K562 (cell line): ENCODE measurements around the gene HHATL.

ENCODE experiments used
- CHD2 ChIP-seq: IDR thresholded peaks from 2 replicates; pipeline ENCODE4 v1.6.1; 2011; ENCODE audit warnings: low read depth, low read length
- ZBTB1 ChIP-seq: sonication (generic); formaldehyde crosslinking; IDR thresholded peaks from 2 replicates; pipeline ENCODE4 v1.8.1; 2023; ENCODE audit warnings: missing genetic modification reagents, low read depth, mild to moderate bottlenecking, borderline replicate concordance
- ZNF23 ChIP-seq: fragments of 250-450 bp; sonication (Bioruptor Pico); IDR thresholded peaks from 2 replicates; pipeline ENCODE4 v1.4.0; 2020; ENCODE audit warnings: mild to moderate bottlenecking

DNA sequence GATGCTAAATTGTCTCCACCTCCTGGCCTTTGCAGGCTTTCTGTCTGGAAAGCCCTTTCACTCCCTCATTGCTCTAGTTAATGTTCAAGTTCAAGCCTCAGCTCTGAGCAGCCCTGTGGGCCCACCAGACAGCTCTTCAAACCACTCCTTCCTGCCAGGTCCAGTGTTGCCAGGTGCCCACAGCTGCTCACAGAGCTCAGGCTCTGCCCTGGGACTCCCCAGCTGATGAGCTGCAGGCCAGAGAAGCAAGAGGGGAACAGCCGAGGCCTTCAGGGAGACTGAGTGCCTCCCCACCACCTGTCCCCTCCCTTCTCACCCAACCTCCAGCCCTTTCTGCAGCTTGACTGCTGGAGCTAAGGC is 50.4 kb downstream of the HHATL start:
- TF ChIP-seq ZNF23 (CRISPR knock-in tag) (no peak), CHD2 (no peak), ZBTB1 (CRISPR knock-in tag) (no peak)
